NAMALWA (cell line): ENCODE results near the gene SECISBP2L.
A peak's percentile ranks its signal among the peaks of the same experiment; 100 is the strongest.
"Not testable (repeated sequence)": the region's sequence is repeated elsewhere in the genome, so short reads cannot be mapped to it uniquely, and the experiment has no call there.

Source experiments
- DNase-seq: peaks from one replicate; pipeline ENCODE4 v3.0.0-alpha.2; 2015; ENCODE audit warnings: low spot score

The SECISBP2L gene

DNA sequence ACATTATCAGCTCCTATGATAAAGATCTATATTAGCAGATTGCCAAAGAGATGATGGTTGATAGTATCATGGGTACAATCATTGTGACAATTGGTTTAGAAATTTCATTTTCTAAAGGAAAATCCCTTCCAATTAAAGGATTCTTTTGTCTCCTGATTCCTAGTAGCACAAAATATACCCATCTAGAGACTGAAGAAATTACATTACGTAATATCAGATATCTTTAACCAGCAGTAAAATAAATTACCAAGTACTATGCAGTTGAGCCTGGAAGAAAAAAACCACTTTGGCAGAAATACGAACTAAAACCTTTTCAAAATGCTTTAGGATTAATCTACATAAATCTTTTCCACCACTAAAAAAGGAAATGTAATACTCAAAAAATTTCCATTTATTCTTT is 46.9 kb downstream of the SECISBP2L start:
- no peak for DNase-seq

- DNase-seq = no peak
These were observed 50.0 kb downstream of the SECISBP2L start for GRCh38 chr15:48996276-48996675.

GRCh38 chr15:48993380-48993779 is 52.9 kb downstream of the SECISBP2L start:
- no peak for DNase-seq

GRCh38 chr15:48992545-48992944 is 53.7 kb downstream of the SECISBP2L start:
- peak; percentile 30 for DNase-seq

DNA sequence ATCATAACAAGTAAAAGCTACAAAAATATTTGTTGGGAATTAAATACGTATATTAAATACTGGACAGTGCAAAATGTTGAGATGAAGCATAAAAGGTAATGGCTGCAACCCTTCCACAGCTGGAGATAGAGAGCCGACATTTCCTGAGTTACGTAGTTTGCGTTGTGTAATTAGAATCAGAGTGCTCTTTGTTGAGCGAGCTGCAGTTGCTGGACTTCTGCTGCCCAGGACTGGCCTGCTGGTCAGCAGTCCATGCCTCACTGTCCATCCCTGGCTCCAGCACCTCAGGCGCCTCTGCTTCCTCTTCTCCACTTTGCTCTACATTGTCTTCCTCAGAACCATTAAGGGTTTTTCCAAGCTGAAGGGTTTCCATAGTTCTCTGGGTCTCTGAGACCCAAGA is 54.1 kb downstream of the SECISBP2L start:
- no peak for DNase-seq

- no peak for DNase-seq
These were observed 57.1 kb downstream of the SECISBP2L start for GRCh38 chr15:48989170-48989569.

- DNase-seq = no peak
These were observed 59.1 kb downstream of the SECISBP2L start for GRCh38 chr15:48987142-48987541.

- DNase-seq = no peak
These were observed 60.0 kb downstream of the SECISBP2L start for GRCh38 chr15:48986240-48986639.

GRCh38 chr15:48985516-48985915 is 60.7 kb downstream of the SECISBP2L start:
- DNase-seq = no peak

GRCh38 chr15:48984811-48985352 is 61.4 kb downstream of the SECISBP2L start:
- no peak for DNase-seq

- no peak for DNase-seq
These were observed 62.1 kb downstream of the SECISBP2L start for GRCh38 chr15:48984021-48984710.

DNA sequence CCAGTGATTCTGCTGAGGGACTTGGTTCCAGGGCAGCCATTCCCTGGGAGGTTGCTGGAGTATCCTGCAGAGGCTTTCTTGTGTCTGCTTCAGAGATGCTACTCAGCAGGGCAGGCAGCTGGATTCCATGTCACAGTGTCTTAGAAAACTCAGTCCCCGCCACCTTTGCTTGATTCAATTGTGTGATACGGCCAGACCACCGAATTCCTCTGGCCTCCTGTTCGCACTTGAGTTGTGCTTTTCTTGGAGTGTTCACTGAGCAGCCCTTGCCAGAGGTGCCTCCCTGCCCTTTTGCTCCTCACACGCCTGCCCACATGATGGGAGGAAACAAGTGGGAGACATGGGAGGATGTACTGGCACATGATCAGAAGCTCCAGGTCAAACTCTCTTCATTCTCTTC is 62.9 kb downstream of the SECISBP2L start:
- no peak for DNase-seq

- DNase-seq = no peak
These were observed 64.3 kb downstream of the SECISBP2L start for GRCh38 chr15:48981941-48982340.

DNA sequence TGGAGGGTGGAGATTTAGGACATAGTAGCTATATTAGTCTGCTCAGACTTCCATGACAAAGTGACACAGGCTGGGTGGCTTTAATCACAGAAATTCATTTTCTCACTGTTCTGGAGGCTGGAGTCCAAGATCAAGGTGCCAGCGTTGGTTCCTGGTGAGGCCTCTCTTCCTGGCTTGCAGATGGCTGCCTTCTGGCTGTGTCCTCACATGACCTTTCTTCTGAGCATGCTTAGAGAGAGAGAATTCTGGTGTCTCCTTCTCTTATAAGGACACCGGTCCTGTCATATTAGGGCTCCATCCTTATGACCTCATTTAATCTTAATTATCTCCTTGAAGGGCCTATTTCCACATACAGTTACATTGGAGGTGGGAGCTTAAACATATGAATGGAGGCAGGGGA is 67.6 kb downstream of the SECISBP2L start:
- no peak for DNase-seq

DNA sequence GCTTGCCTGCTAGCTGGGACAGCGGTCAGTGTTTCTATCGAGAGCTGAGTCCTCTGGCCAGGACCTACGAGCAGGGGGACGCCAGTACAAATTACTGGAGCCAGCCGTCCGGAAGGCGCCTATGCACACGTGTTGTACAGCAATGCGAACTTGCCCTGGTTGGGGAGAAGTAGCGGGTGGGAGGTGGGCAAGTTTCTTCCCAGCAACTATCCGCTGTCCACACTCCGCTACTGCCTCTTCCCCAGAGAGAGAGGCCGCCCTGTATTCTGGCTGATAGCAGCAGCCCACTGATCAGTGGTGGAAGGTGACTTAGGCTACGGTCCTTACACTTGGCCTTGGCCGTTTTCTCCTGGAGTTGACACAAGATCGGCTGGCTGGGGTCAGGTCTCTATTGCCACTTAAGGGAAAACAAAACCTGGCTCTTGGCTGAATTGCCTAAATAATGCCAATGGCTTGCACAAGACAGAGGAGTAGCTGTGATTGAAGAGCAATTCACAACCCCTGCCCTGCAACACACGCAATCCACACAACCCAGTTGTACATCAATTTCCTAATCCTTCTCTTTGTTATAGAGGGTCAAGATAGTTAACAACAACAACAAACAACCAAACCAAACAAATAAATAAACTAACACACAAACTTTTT is 69.7 kb downstream of the SECISBP2L start:
- no peak for DNase-seq

DNA sequence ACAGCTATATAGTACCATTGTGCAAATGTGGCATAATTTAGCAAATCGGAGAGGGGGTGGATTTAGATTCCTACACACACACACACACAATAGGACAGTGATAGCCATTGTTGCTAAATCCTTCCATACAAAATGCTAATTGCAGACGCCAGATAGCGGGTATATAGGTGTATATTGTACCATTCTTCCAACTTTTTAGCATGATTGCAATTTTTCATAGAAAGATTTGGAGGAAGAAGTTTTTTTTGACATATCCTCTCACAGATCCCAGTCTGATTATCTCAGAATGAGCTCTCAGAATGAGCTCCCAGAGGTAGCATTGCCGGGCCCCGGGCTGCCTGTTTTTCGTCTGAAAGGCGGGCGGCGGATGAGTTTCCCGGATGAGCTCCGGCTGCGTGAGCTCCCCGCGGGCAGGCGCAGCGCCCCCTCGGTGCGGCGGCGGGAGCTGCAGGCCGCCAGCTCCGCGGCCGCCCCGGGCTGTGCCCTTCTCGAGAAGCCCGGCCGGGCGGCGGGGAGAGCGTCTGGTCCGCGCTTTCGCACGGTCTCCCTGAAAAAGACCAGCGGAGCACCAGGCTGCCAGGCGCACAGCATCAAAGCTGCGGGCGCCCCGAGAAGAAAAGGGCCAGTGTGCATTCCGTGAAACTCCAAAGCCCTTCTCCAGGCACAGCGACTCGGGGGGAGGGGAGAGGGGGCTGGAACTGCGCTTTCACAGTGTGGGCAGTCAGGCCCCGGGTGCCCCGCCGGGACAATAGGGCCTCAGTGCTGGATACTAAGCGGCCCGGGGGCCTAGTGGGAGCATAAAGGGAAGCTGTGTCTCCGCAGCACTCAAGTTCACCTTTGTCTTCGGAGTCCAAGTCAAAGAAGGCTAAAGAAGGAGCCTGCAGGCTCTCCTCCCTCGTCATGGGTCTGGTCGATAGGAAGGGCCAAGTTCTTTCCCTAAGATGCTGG is 70.5 kb downstream of the SECISBP2L start:
- DNase-seq = peak; percentile 86

DNA sequence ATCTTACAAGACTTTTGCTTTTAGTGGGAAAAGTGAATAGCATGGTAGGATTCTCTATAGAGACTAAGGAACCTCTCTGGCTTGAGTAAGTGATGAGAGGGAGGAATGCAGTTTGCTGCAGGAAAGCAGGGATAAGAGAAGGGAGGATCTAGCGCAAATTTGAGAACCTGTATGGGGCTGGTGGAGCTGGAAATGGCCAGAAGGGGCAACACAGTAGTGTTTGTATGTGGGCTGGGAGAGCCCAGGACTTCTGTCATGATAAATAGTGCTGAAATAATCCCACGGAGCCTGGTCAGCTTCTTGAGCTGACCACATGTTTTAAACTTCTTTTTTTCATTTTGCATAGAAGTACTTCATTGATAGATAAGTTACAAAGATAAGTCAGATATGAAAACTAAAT is 71.4 kb downstream of the SECISBP2L start:
- peak; percentile 6 for DNase-seq

DNA sequence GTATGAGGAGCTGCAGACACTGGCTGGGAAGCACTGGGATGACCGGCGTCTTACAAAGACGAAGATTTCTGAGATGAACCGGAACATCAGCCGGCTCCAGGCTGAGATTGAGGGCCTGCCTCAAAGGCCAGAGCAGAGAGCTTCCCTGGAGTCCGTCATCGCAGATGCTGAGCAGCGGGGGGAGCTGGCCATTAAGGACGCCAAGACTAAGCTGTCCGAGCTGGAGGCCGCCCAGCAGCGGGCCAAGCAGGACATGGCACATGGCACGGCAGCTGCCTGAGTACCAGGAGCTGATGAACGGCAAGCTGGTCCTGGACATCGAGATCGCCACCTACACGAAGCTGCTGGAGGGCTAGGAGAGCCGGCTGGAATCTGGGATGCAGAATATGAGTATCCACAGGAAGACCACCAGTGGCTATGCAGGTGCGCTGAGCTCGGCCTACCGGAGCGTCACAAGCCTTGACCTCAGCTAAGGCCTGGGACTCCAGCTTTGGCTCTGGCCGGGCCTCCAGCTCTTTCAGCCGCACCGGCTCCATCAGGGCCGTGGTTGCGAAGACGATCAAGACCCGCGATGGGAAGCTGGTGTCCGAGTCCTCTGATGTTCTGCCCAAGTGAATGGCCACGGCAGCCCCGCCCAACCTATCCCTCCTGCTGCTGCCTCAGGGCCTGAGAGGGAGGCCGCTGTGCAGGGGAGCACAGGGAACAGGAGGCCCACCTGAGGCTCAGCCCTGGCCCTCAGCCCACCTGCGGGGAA is 73.3 kb downstream of the SECISBP2L start:
- no peak for DNase-seq

DNA sequence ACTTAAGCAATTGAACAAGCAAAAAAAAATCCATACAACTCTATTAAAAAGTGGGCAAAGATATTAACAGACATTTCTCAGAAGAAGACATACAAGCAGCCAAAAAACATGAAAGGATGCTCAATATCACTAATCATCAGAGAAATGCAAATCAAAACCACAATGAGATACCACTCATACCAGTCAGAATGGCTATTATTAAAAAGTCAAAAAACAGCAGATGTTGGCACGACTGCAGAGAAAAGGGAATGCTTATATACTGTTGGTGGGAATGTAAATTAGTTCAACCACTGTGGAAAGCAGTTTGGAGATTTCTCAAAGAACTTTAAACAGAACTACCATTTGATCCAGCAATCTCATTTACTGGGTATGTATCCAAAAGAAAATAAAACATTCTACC is 75.3 kb downstream of the SECISBP2L start:
- DNase-seq = not testable (repeated sequence)

- DNase-seq = no peak
These were observed 78.2 kb downstream of the SECISBP2L start for GRCh38 chr15:48968066-48968465.

- DNase-seq = no peak
These were observed 78.9 kb downstream of the SECISBP2L start for GRCh38 chr15:48967336-48967735.
